ENCODE results near the gene GRK6. TPM values are rescaled to one million over a fixed set of nuclear protein-coding genes. Genes with fewer than 3 reads are reported as not detected.
"Not testable (repeated sequence)": the region's sequence is repeated elsewhere in the genome, so short reads cannot be mapped to it uniquely, and the experiment has no call there.

The GRK6 gene
- total and polyA plus RNA-seq, 2 of the 4 experiments (the other 2 are of a cell fraction), result 25.3 to 30.1 TPM

DNA sequence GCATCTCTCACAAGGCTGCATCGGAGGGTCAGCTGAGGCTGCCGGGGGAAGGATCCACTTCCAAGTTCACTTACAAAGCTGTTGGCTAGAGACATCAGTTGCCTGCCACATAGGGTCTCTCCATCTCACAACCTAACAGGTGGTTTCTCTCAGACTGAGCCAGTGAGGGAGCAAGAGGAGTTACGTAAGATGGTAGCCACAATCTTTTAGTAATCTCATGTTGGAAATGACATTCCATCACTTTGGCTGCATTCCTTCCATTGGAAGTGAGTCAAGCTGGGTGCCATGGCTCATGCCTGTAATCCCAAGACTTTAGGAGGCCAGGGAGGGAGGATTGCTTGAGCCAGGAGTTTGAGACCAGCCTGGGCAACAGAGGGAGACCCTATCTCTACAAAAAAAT is 7.4 kb upstream of the GRK6 start:
- dilution Hi-C loops (cut with HindIII; ENCODE audit: low sequenced_read_pairs, unreplicated experiment), result no loop called here
- CTCF ChIA-PET, result interaction anchor here (1.0 kb wide), 1 partner anchor 15 kb away, joined by 3 read pairs; no protein-coding TSS in a partner anchor

DNA sequence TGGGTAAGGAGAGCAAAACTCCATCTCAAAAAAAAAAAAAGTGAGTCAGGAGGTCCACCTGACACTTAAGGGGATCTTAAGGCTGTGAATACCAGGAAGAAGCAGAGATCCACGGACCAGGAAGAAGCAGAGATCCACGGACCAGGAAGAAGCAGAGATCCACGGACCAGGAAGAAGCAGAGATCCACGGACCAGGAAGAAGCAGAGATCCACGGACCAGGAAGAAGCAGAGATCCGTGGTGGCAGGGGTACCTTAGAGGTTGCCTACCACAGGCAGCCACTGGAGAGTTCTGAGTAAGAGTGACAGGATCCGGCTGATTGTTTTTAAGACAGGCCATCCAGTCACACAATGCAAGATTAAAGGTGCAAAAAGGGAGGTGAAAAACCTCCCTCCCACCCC is 6.0 kb upstream of the GRK6 start:
- dilution Hi-C loops (cut with HindIII; ENCODE audit: low sequenced_read_pairs, unreplicated experiment); H2AFZ ChIP-seq (replicated peaks; ENCODE audit: low read length, poor library complexity); H4K5ac ChIP-seq (ENCODE audit: low read depth, low read length); H3K27ac ChIP-seq (ENCODE audit: insufficient read depth, low read length); DNase-seq; H3K9me1 ChIP-seq (ENCODE audit: insufficient read depth, low read length); CTCF ChIA-PET; H2AK5ac ChIP-seq (ENCODE audit: low read depth, low read length); POLR2A ChIA-PET (ENCODE audit: unreplicated experiment); H3K4ac ChIP-seq (ENCODE audit: low read depth, low read length); H2BK20ac ChIP-seq (ENCODE audit: low read depth, low read length); H3K23ac ChIP-seq (ENCODE audit: low read depth, low read length); H3K27me3 ChIP-seq (ENCODE audit: control insufficient read depth, insufficient read depth, low read length); intact Hi-C loops (cut with micrococcal nuclease); ATAC-seq (ENCODE audit: low read depth); H3K4me2 ChIP-seq (ENCODE audit: low read depth, low read length); in situ Hi-C loops (cut with MboI; ENCODE audit: low sequenced_read_pairs); BruUV-seq (replicated peaks); H3K56ac ChIP-seq (ENCODE audit: extremely low read depth, insufficient read depth, low read length); H3K36me3 ChIP-seq (ENCODE audit: control insufficient read depth, insufficient read depth, low read length); H2BK15ac ChIP-seq (ENCODE audit: low read depth, low read length); H2AK9ac ChIP-seq (replicated peaks; ENCODE audit: low read depth, low read length, poor library complexity); H2BK5ac ChIP-seq (ENCODE audit: low read depth, low read length, poor library complexity, severe bottlenecking); H3K9me3 ChIP-seq (ENCODE audit: control insufficient read depth, insufficient read depth, low read length); H4K20me1 ChIP-seq (ENCODE audit: insufficient read depth, low read length); H3K79me1 ChIP-seq (ENCODE audit: low read depth in 1 of 2, low read length in 2 of 2); H3K4me1 ChIP-seq (ENCODE audit: control insufficient read depth, insufficient read depth, low read length); H2BK120ac ChIP-seq (ENCODE audit: low read depth, low read length); H3K18ac ChIP-seq (ENCODE audit: low read depth, low read length); H4K91ac ChIP-seq (ENCODE audit: insufficient read depth, low read depth, low read length); H4K8ac ChIP-seq (ENCODE audit: low read depth in 2 of 2, low read length in 2 of 2); H3K9ac ChIP-seq (ENCODE audit: low read depth, low read length); H3K14ac ChIP-seq (replicated peaks; ENCODE audit: low read depth, low read length); H3K4me3 ChIP-seq (ENCODE audit: insufficient read depth, low read depth, low read length): not testable (repeated sequence)
- WGBS, 2 experiments (ENCODE audit: extremely low coverage in 2 of 2, insufficient read length in 1 of 2), result no CpG with 5 or more reads among the region's 7 CpGs

More for the DNA sequence above, 7.4 kb upstream of the GRK6 start:
- BruUV-seq (replicated peaks), result no TSS peak
- ATAC-seq (ENCODE audit: low read depth), result peak; percentile 78
- no peak overlapping the region for H3K14ac ChIP-seq (replicated peaks; ENCODE audit: low read depth, low read length)
- DNase-seq, result peak; percentile 81
- H4K5ac ChIP-seq (ENCODE audit: low read depth, low read length), result no peak overlapping the region
- H2BK15ac ChIP-seq (ENCODE audit: low read depth, low read length), result no peak overlapping the region
- H3K36me3 ChIP-seq (ENCODE audit: control insufficient read depth, insufficient read depth, low read length), result no peaks in the 10 kb centered on the region
- no peak overlapping the region for H3K4me3 ChIP-seq (ENCODE audit: insufficient read depth, low read depth, low read length)
- no CpG with 5 or more reads among the region's 3 CpGs for WGBS, 2 experiments (ENCODE audit: extremely low coverage in 2 of 2, insufficient read length in 1 of 2)
- H2BK5ac ChIP-seq (ENCODE audit: low read depth, low read length, poor library complexity, severe bottlenecking), result no peak overlapping the region
- no peak overlapping the region for H3K23ac ChIP-seq (ENCODE audit: low read depth, low read length)
- intact Hi-C loops (cut with micrococcal nuclease) (no loop called here), in situ Hi-C loops (cut with MboI; ENCODE audit: low sequenced_read_pairs) (no loop called here)
- H3K9ac ChIP-seq (ENCODE audit: low read depth, low read length), result no peak overlapping the region
- H3K27ac ChIP-seq (ENCODE audit: insufficient read depth, low read length), result no peak overlapping the region
- H3K27me3 ChIP-seq (ENCODE audit: control insufficient read depth, insufficient read depth, low read length), result no peaks in the 10 kb centered on the region; the same call in 1 of the 2 replicates
- H3K9me3 ChIP-seq (ENCODE audit: control insufficient read depth, insufficient read depth, low read length), result no peaks in the 10 kb centered on the region
- H4K91ac ChIP-seq (ENCODE audit: insufficient read depth, low read depth, low read length), result no peak overlapping the region
- H3K4ac ChIP-seq (ENCODE audit: low read depth, low read length), result no peak overlapping the region
- H2BK20ac ChIP-seq (ENCODE audit: low read depth, low read length), result no peak overlapping the region
- no peaks in the 10 kb centered on the region for H3K4me1 ChIP-seq (ENCODE audit: control insufficient read depth, insufficient read depth, low read length)
- H2BK120ac ChIP-seq (ENCODE audit: low read depth, low read length), result no peak overlapping the region
- H3K4me2 ChIP-seq (ENCODE audit: low read depth, low read length), result no peak overlapping the region
- no peak overlapping the region for H2AFZ ChIP-seq (replicated peaks; ENCODE audit: low read length, poor library complexity)
- H3K56ac ChIP-seq (ENCODE audit: extremely low read depth, insufficient read depth, low read length), result no peak overlapping the region
- no peak overlapping the region for H2AK5ac ChIP-seq (ENCODE audit: low read depth, low read length)
- TF ChIP-seq CEBPB (IDR thresholded peaks at IDR 0.05; ENCODE audit: low read depth, low read length), result peak; percentile 82
- TF ChIP-seq RAD21 (IDR thresholded peaks at IDR 0.05; ENCODE audit: low read length), result no peak
- POLR2A ChIA-PET (ENCODE audit: unreplicated experiment), result no interaction called here
- no peaks in the 10 kb centered on the region for H3K9me1 ChIP-seq (ENCODE audit: insufficient read depth, low read length)
- H4K8ac ChIP-seq (ENCODE audit: low read depth in 2 of 2, low read length in 2 of 2), result no peak overlapping the region
- no peak overlapping the region for H3K18ac ChIP-seq (ENCODE audit: low read depth, low read length)
- H2AK9ac ChIP-seq (replicated peaks; ENCODE audit: low read depth, low read length, poor library complexity), result no peak overlapping the region
- H4K20me1 ChIP-seq (ENCODE audit: insufficient read depth, low read length), result no peaks in the 10 kb centered on the region
- H3K79me1 ChIP-seq (ENCODE audit: low read depth in 1 of 2, low read length in 2 of 2), result no peaks in the 10 kb centered on the region
